Measurements from ENCODE around the gene ARHGAP26.
"Not testable (repeated sequence)": the region's sequence is repeated elsewhere in the genome, so short reads cannot be mapped to it uniquely, and the experiment has no call there.

ARHGAP26 gene

DNA sequence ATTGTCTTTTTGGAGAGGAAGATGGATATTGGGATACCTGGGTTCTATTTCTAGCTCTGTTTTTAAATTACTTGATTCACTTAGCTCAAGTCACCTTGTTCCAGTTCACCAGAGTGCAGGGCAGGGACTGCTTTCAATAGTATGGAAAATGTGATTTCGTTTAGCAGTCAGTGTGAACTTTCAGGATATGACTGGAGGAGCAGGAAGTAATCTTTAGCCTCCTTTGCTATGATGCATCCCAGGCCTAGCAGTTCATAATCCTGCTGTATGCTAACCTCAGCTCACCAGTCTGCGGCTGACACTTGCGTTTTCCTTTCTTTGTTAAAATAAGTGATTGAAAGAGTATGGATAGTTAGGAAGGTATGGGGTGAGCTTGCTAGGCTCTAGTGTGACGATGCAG, 169.7 kb downstream of the ARHGAP26 start:
- Histone ChIP-seq H3K27ac (ENCODE audit: low read depth, low read length) (no peak overlapping the region), H3K4me1 (ENCODE audit: control insufficient read depth, insufficient read depth, low read length) (no peaks in the 10 kb centered on the region), H3K4me3 (ENCODE audit: low read depth, low read length) (no peak overlapping the region), H3K27me3 (ENCODE audit: control insufficient read depth, insufficient read depth, low read length) (no peaks in the 10 kb centered on the region), H3K9ac (ENCODE audit: low read depth, low read length) (no peak overlapping the region), H3K36me3 (ENCODE audit: control insufficient read depth, insufficient read depth, low read length) (no peaks in the 10 kb centered on the region), H3K9me3 (ENCODE audit: control insufficient read depth, insufficient read depth, low read length) (no peaks in the 10 kb centered on the region)

DNA sequence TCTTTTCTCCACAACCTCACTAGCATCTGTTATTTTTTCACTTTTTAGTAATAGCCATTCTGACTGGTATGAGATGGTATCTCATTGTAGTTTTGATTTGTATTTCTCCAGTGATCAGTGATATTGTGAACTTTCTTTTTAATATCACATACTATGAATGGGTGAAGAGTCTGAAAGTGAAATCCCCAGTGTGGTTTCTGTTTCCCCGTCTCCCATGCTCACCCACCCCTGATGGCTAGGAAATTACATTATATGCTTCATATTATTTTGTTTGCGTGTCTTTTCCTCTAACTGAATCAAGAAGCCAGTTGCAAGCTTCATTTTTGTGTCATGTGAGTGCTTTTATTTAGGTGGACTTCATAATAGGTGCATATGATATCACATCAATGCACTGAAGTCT, 171.1 kb downstream of the ARHGAP26 start:
- no peak overlapping the region for H3K4me3 ChIP-seq (ENCODE audit: low read depth, low read length)
- no peaks in the 10 kb centered on the region for H3K36me3 ChIP-seq (ENCODE audit: control insufficient read depth, insufficient read depth, low read length)
- H3K9me3 ChIP-seq (ENCODE audit: control insufficient read depth, insufficient read depth, low read length), result no peaks in the 10 kb centered on the region
- no peaks in the 10 kb centered on the region for H3K27me3 ChIP-seq (ENCODE audit: control insufficient read depth, insufficient read depth, low read length)
- H3K9ac ChIP-seq (ENCODE audit: low read depth, low read length), result no peak overlapping the region
- H3K27ac ChIP-seq (ENCODE audit: low read depth, low read length), result no peak overlapping the region
- no peaks in the 10 kb centered on the region for H3K4me1 ChIP-seq (ENCODE audit: control insufficient read depth, insufficient read depth, low read length)

DNA sequence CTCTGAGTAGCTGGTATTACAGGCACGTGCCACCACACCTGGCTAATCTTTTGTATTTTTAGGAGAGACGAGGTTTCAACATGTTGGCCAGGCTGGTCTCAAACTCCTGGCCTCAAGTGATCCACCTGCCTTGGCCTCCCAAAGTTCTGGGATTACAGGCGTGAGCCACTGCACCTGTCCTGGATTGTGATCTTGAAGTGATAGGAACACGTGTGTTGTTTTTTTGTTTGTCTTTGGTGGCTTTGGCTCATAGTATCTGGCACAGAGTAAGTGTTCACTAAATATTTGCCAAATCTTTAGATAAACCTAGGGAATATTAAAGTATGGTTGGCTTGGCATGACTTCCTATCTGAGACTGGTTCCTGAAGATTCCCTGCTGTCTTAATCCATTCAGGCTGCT, 172.7 kb downstream of the ARHGAP26 start:
- H3K9me3 ChIP-seq (ENCODE audit: control insufficient read depth, insufficient read depth, low read length), result no peaks in the 10 kb centered on the region
- H3K27ac ChIP-seq (ENCODE audit: low read depth, low read length), result no peak overlapping the region
- no peak overlapping the region for H3K4me3 ChIP-seq (ENCODE audit: low read depth, low read length)
- no peaks in the 10 kb centered on the region for H3K36me3 ChIP-seq (ENCODE audit: control insufficient read depth, insufficient read depth, low read length)
- H3K27me3 ChIP-seq (ENCODE audit: control insufficient read depth, insufficient read depth, low read length), result no peaks in the 10 kb centered on the region
- no peak overlapping the region for H3K9ac ChIP-seq (ENCODE audit: low read depth, low read length)
- no peaks in the 10 kb centered on the region for H3K4me1 ChIP-seq (ENCODE audit: control insufficient read depth, insufficient read depth, low read length)

DNA sequence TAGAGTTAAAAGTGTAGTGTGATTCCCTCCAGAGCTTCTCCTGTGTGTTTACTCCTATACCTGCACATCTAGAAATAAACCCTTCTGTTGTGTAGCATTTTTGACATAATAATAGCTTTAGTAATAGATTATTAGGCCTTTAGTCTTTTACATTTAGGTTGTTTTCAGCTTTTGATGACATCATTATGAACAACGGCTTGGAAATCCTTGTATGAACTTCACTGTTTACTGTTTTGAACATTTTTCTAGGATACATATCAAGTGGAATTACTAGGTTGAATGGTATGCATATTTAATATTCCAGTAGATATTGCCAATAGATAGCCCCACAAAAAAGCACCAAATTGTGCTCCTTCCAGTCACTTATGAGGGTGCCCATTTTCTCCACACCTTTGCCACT, 174.0 kb downstream of the ARHGAP26 start:
- no peak overlapping the region for H3K4me3 ChIP-seq (ENCODE audit: low read depth, low read length)

DNA sequence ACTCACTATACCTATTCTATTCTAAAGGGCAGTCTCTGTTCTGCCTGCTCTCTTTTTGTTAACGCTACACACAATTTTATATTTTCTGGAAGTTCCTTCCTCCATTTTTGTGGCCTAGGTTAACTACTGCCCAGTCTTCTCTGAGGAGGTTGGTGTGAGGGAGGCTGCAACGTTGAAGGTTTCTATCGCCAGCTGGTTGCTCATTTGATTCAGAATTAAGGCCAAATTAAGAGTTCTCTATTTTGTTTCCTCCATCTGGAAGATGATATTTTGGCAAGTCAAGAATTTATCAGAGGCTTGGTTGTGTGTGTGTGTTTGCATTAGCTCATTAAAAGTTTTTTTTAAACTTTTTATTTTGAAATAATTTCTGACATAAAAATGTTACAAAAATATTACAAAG, 175.1 kb downstream of the ARHGAP26 start:
- H3K27ac ChIP-seq (ENCODE audit: low read depth, low read length), result no peak overlapping the region
- no peak overlapping the region for H3K9ac ChIP-seq (ENCODE audit: low read depth, low read length)
- no peak overlapping the region for H3K4me3 ChIP-seq (ENCODE audit: low read depth, low read length)
- no peaks in the 10 kb centered on the region for H3K9me3 ChIP-seq (ENCODE audit: control insufficient read depth, insufficient read depth, low read length)
- no peaks in the 10 kb centered on the region for H3K27me3 ChIP-seq (ENCODE audit: control insufficient read depth, insufficient read depth, low read length)
- H3K36me3 ChIP-seq (ENCODE audit: control insufficient read depth, insufficient read depth, low read length), result no peaks in the 10 kb centered on the region
- H3K4me1 ChIP-seq (ENCODE audit: control insufficient read depth, insufficient read depth, low read length), result no peaks in the 10 kb centered on the region

More for the DNA sequence above, 174.0 kb downstream of the ARHGAP26 start:
- Histone ChIP-seq H3K36me3 (ENCODE audit: control insufficient read depth, insufficient read depth, low read length) (no peaks in the 10 kb centered on the region), H3K27me3 (ENCODE audit: control insufficient read depth, insufficient read depth, low read length) (no peaks in the 10 kb centered on the region), H3K4me1 (ENCODE audit: control insufficient read depth, insufficient read depth, low read length) (no peaks in the 10 kb centered on the region), H3K9me3 (ENCODE audit: control insufficient read depth, insufficient read depth, low read length) (no peaks in the 10 kb centered on the region), H3K27ac (ENCODE audit: low read depth, low read length) (no peak overlapping the region), H3K9ac (ENCODE audit: low read depth, low read length) (no peak overlapping the region)

DNA sequence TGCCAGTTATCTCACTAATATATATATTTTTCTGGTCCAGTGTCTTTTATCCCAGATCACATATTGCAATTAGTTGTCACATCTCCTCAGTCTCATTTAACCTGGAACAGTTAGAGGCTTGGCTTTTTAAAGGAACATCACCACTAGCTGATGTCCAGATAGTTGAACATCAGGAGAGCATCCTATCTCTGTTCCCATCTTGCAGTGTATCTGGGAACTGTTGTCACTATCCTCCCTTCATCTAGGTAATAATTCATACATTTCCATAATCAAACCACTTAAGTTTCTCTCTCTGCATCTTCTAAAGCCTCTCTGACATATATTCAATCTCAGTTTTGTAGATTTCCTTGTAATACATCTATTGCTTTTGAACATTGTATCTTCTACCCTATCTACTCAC, 175.7 kb downstream of the ARHGAP26 start:
- no peak overlapping the region for H3K9ac ChIP-seq (ENCODE audit: low read depth, low read length)
- no peak overlapping the region for H3K27ac ChIP-seq (ENCODE audit: low read depth, low read length)
- H3K9me3 ChIP-seq (ENCODE audit: control insufficient read depth, insufficient read depth, low read length), result no peaks in the 10 kb centered on the region
- H3K4me3 ChIP-seq (ENCODE audit: low read depth, low read length), result no peak overlapping the region
- no peaks in the 10 kb centered on the region for H3K36me3 ChIP-seq (ENCODE audit: control insufficient read depth, insufficient read depth, low read length)
- H3K4me1 ChIP-seq (ENCODE audit: control insufficient read depth, insufficient read depth, low read length), result no peaks in the 10 kb centered on the region
- no peaks in the 10 kb centered on the region for H3K27me3 ChIP-seq (ENCODE audit: control insufficient read depth, insufficient read depth, low read length)

DNA sequence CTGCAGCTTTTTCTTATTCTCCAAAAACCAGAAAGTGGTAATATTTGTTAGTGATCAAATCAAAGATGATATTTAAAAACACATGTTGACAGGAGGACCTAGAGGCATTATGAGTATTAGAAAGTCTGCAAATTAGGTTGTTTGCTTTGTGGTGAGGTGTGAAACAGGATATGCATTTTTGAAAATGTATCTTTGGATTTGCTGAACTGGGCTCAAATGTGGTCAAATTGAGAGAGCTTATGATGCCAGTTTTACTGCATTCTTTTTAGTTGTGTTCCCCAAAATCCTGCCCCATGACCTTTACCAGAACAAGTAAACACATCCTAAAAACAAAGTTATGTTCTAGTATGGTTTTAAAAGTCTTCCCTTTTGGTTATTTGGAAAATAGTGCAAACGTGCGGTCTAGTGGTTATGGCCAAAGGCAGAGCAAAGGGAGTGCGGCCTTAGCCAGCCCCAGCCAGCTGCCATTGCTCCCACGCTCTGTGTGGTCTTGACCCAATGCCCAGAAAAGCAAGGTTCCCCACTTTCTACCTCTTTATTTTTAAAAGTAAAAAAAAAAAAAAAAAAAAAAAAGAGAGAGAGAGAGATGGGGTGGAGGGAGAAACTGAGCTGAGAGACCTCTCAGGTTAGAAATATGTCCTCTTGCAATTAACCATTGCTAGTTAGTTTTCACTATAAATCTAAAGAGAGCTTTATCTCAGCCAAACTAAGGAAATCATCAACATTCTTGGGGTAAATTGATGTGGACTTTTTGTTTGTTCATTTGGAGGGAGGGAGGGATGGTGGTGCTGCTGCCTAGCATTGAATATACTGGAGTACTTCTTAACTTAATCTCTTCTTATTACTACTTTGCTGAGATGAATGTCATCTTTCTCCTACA, 176.6 kb downstream of the ARHGAP26 start:
- H3K9ac ChIP-seq (ENCODE audit: low read depth, low read length), result no peak overlapping the region
- no peak overlapping the region for H3K4me3 ChIP-seq (ENCODE audit: low read depth, low read length)
- H3K27ac ChIP-seq (ENCODE audit: low read depth, low read length), result no peak overlapping the region
- H3K36me3 ChIP-seq (ENCODE audit: control insufficient read depth, insufficient read depth, low read length), result no peaks in the 10 kb centered on the region
- H3K4me1 ChIP-seq (ENCODE audit: control insufficient read depth, insufficient read depth, low read length), result no peaks in the 10 kb centered on the region
- H3K27me3 ChIP-seq (ENCODE audit: control insufficient read depth, insufficient read depth, low read length), result no peaks in the 10 kb centered on the region
- H3K9me3 ChIP-seq (ENCODE audit: control insufficient read depth, insufficient read depth, low read length), result no peaks in the 10 kb centered on the region

DNA sequence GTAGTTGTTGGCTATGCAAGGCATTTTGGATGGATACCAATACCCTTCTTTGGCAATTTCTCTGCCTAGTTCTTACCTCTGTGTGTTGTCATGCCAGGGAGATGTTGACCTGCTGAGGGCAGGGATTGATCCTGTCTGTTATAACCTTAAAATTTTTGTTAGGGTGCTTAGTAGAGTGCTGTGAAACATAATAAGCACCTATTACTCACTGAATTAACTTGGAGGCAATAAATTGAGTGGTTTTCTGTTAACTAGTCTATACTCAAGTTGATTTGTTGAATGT, 177.2 kb downstream of the ARHGAP26 start:
- Histone ChIP-seq H3K27me3 (ENCODE audit: control insufficient read depth, insufficient read depth, low read length) (no peaks in the 10 kb centered on the region), H3K9ac (ENCODE audit: low read depth, low read length) (no peak overlapping the region), H3K27ac (ENCODE audit: low read depth, low read length) (no peak overlapping the region), H3K36me3 (ENCODE audit: control insufficient read depth, insufficient read depth, low read length) (no peaks in the 10 kb centered on the region), H3K9me3 (ENCODE audit: control insufficient read depth, insufficient read depth, low read length) (no peaks in the 10 kb centered on the region), H3K4me3 (ENCODE audit: low read depth, low read length) (no peak overlapping the region), H3K4me1 (ENCODE audit: control insufficient read depth, insufficient read depth, low read length) (no peaks in the 10 kb centered on the region)

DNA sequence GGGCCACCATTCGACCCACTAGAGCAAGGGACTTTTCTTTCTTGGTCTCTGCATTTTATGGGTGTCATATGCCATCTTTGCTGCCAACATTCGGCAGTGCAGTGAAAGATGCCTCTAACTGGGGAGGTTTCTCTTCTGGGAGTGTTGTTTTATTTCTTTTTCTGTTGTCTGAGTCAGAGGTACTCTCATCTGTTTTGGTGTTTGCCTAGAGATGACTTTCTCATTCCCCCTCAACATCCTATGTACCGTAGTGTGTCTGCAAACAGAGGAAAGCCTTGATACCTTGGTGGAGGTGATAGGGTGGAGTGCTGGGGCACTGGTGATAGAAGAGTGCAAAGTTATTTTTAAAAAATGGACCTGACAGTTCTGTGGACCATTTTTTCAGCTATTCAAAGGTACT, 182.1 kb downstream of the ARHGAP26 start:
- Histone ChIP-seq H3K4me1 (ENCODE audit: control insufficient read depth, insufficient read depth, low read length) (no peaks in the 10 kb centered on the region), H3K36me3 (ENCODE audit: control insufficient read depth, insufficient read depth, low read length) (no peaks in the 10 kb centered on the region), H3K27me3 (ENCODE audit: control insufficient read depth, insufficient read depth, low read length) (no peaks in the 10 kb centered on the region), H3K9me3 (ENCODE audit: control insufficient read depth, insufficient read depth, low read length) (no peaks in the 10 kb centered on the region), H3K4me3 (ENCODE audit: low read depth, low read length) (no peak overlapping the region), H3K9ac (ENCODE audit: low read depth, low read length) (no peak overlapping the region), H3K27ac (ENCODE audit: low read depth, low read length) (no peak overlapping the region)

DNA sequence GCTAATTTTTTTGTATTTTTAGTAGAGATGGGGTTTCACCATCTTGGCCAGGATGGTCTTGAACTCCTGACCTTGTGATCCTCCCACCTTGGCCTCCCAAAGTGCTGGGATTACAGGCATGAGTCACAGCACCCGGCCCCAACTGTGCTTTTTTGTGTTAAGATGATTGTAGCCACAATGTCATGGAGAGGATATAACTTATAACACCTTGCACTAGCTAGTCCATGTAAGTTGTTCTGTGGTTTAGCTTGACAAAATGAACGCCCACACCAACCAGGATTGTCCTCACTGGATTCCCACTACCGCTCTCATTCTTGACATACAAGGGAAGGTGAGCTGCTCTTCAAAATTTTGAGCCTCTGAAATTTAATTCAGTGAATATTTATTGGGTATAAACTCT, 182.7 kb downstream of the ARHGAP26 start:
- not testable (repeated sequence) for H3K9ac ChIP-seq (ENCODE audit: low read depth, low read length); H3K36me3 ChIP-seq (ENCODE audit: control insufficient read depth, insufficient read depth, low read length); H3K4me3 ChIP-seq (ENCODE audit: low read depth, low read length); H3K27me3 ChIP-seq (ENCODE audit: control insufficient read depth, insufficient read depth, low read length); H3K27ac ChIP-seq (ENCODE audit: low read depth, low read length); H3K4me1 ChIP-seq (ENCODE audit: control insufficient read depth, insufficient read depth, low read length); H3K9me3 ChIP-seq (ENCODE audit: control insufficient read depth, insufficient read depth, low read length)

DNA sequence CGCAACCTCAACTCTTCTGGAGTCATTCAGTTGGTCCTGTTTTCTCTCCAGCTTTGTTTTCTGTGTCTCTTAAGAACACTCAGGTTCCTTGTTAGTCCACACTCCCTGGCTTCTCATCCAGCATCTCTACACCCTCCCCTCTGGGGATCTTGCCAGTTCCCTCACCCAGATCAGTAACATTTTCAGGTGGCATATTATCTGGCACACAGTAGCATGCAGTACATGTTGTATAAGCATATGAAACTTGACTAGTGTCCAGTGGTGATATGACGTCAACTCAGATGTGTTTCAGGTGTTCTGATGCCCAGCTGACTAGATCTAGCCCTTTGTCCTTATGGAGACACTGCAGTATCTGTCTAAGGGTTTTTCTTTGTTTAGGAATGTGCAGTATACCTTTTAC, 184.3 kb downstream of the ARHGAP26 start:
- no peaks in the 10 kb centered on the region for H3K27me3 ChIP-seq (ENCODE audit: control insufficient read depth, insufficient read depth, low read length)
- no peak overlapping the region for H3K27ac ChIP-seq (ENCODE audit: low read depth, low read length)
- no peak overlapping the region for H3K9ac ChIP-seq (ENCODE audit: low read depth, low read length)
- no peaks in the 10 kb centered on the region for H3K9me3 ChIP-seq (ENCODE audit: control insufficient read depth, insufficient read depth, low read length)
- H3K36me3 ChIP-seq (ENCODE audit: control insufficient read depth, insufficient read depth, low read length), result no peaks in the 10 kb centered on the region
- no peak overlapping the region for H3K4me3 ChIP-seq (ENCODE audit: low read depth, low read length)
- no peaks in the 10 kb centered on the region; the same call in 1 of the 2 replicates for H3K4me1 ChIP-seq (ENCODE audit: control insufficient read depth, insufficient read depth, low read length)
